H1 (cell line): ENCODE measurements around the gene KRTAP9-1. TPM values are rescaled to one million over a fixed set of nuclear protein-coding genes. Genes with fewer than 3 reads are reported as not detected.

ENCODE experiments used
- CTCF ChIA-PET: fragments of 300-600 bp; sonication (Branson Sonifier 250); formaldehyde crosslinking; loops from one replicate; lab custom pipeline; 2021; ENCODE audit not compliant: partially characterized antibody; lab: Charles Lee
- POLR2A ChIA-PET: fragments of 300-600 bp; sonication (Branson Sonifier 250); formaldehyde crosslinking; loops from one replicate; lab custom pipeline; 2021; ENCODE audit warnings: inconsistent platforms; ENCODE audit not compliant: partially characterized antibody; lab: Charles Lee
- DNase-seq, 2 experiments: peaks; one replicate each; pipeline versions ENCODE4 v3.0.0 to v3.0.0-alpha.2; 2010 to 2022; ENCODE audit warnings: low spot score in 2 of 2, low read depth in 1 of 2, mixed read lengths in 1 of 2
- FAIRE-seq: peaks from 2 replicates; lab custom pipeline; 2011; peaks lifted over from hg19 to GRCh38; lab: Jason Lieb, UNC
- H2AFZ ChIP-seq: 2 replicates; pipeline ENCODE4 v1.8.1; 2012; ENCODE audit warnings: low read length, inconsistent platforms
- H2AK5ac ChIP-seq: 2 replicates; pipeline ENCODE4 v1.6.1; 2013; ENCODE audit warnings: low read depth, low read length
- H2BK120ac ChIP-seq: replicated peaks from 2 replicates; pipeline ENCODE3; 2013; ENCODE audit warnings: low read depth, low read length, inconsistent platforms
- H2BK12ac ChIP-seq: 2 replicates; pipeline ENCODE4 v1.6.1; 2013; ENCODE audit warnings: low read depth, low read length
- H2BK15ac ChIP-seq: 2 replicates; pipeline ENCODE4 v1.6.1; 2013; ENCODE audit warnings: low read length
- H2BK20ac ChIP-seq: 2 replicates; pipeline ENCODE4 v1.6.1; 2013; ENCODE audit warnings: low read length
- H2BK5ac ChIP-seq: 2 replicates; pipeline ENCODE4 v1.6.1; 2013; ENCODE audit warnings: low read depth, low read length
- H3K14ac ChIP-seq: 2 replicates; pipeline ENCODE4 v1.6.1; 2013; ENCODE audit warnings: inconsistent platforms; ENCODE audit not compliant: insufficient read length
- H3K18ac ChIP-seq: 2 replicates; pipeline ENCODE4 v1.6.1; 2013; ENCODE audit warnings: low read length; ENCODE audit errors: extremely low read depth
- H3K23ac ChIP-seq: 2 replicates; pipeline ENCODE4 v1.6.1; 2013; ENCODE audit warnings: inconsistent platforms; ENCODE audit not compliant: insufficient read length
- H3K23me2 ChIP-seq: 2 replicates; pipeline ENCODE4 v1.6.1; 2013; ENCODE audit warnings: low read depth, low read length
- H3K27ac ChIP-seq: 2 replicates; pipeline ENCODE4 v1.6.1; 2011; ENCODE audit warnings: low read depth, low read length, inconsistent platforms
- H3K27me3 ChIP-seq, 4 experiments: replicated peaks in 1 of 4; 1 replicate in 1 of 4; 2 replicates in 3 of 4; pipeline versions ENCODE4 v1.6.1 to v1.8.1; 2011 to 2013; ENCODE audit warnings: low read length in 3 of 4, mild to moderate bottlenecking in 3 of 4, inconsistent platforms in 2 of 4, mixed read lengths in 2 of 4, moderate library complexity in 1 of 4; ENCODE audit not compliant: control insufficient read depth in 3 of 4, insufficient read depth in 3 of 4; ENCODE audit errors: extremely low read depth in 1 of 4
- H3K36me3 ChIP-seq, 4 experiments: 2 replicates each; pipeline versions ENCODE4 v1.6.1 to v1.8.1; 2011 to 2013; ENCODE audit warnings: mild to moderate bottlenecking in 4 of 4, low read length in 3 of 4, moderate library complexity in 2 of 4, control low read depth in 1 of 4, inconsistent platforms in 1 of 4; ENCODE audit not compliant: insufficient read depth in 4 of 4, control insufficient read depth in 2 of 4
- H3K4ac ChIP-seq: replicated peaks from 2 replicates; pipeline ENCODE3; 2013; ENCODE audit warnings: low read length, low read depth, mixed read lengths, inconsistent platforms; ENCODE audit not compliant: insufficient read length
- H3K4me1 ChIP-seq, 4 experiments: replicated peaks in 1 of 4; 1 replicate in 1 of 4; 2 replicates in 3 of 4; pipeline versions ENCODE4 v1.6.1 to v1.8.1; 2011 to 2013; ENCODE audit warnings: low read length in 3 of 4, inconsistent platforms in 2 of 4, mixed read lengths in 1 of 4; ENCODE audit not compliant: insufficient read depth in 4 of 4, control insufficient read depth in 3 of 4
- H3K4me2 ChIP-seq, 2 experiments: 2 replicates each; pipeline versions ENCODE4 v1.6.1 to v1.8.1; 2011 to 2013; ENCODE audit warnings: low read depth in 2 of 2, low read length in 2 of 2, control low read depth in 1 of 2, inconsistent platforms in 1 of 2, mild to moderate bottlenecking in 1 of 2; ENCODE audit not compliant: insufficient read depth in 1 of 2
- H3K4me3 ChIP-seq, 4 experiments: fragments of 200-600, 300-600 bp in 1 of 4; sonication (generic), shearing (Covaris generic), sonication (Bioruptor Twin) in 1 of 4; 2 replicates each; pipeline versions ENCODE4 v1.5.1 to v1.8.1; 2011 to 2016; ENCODE audit warnings: low read length in 4 of 4, low read depth in 3 of 4, control low read depth in 2 of 4, inconsistent platforms in 2 of 4, mild to moderate bottlenecking in 2 of 4, mixed read lengths in 1 of 4, moderate library complexity in 1 of 4; ENCODE audit not compliant: insufficient read depth in 2 of 4; ENCODE audit errors: extremely low read depth in 1 of 4
- H3K56ac ChIP-seq: replicated peaks from 2 replicates; pipeline ENCODE3; 2013; ENCODE audit warnings: low read depth, mild to moderate bottlenecking, mixed read lengths, low read length, inconsistent platforms; ENCODE audit not compliant: insufficient read length
- H3K79me1 ChIP-seq: 2 replicates; pipeline ENCODE4 v1.6.1; 2013; ENCODE audit warnings: low read depth, low read length, control low read depth
- H3K79me2 ChIP-seq, 2 experiments: 2 replicates each; pipeline versions ENCODE4 v1.6.1 to v1.8.1; 2012 to 2013; ENCODE audit warnings: low read length in 2 of 2, mild to moderate bottlenecking in 2 of 2, inconsistent platforms in 1 of 2; ENCODE audit not compliant: insufficient read depth in 2 of 2, control insufficient read depth in 1 of 2
- H3K9ac ChIP-seq, 4 experiments: replicated peaks in 1 of 4; 1 replicate in 1 of 4; 2 replicates in 3 of 4; pipeline versions ENCODE4 v1.6.1 to v1.8.1; 2011 to 2013; ENCODE audit warnings: low read depth in 3 of 4, low read length in 3 of 4, control low read depth in 2 of 4, mild to moderate bottlenecking in 2 of 4, moderate library complexity in 2 of 4, inconsistent platforms in 1 of 4; ENCODE audit errors: extremely low read depth in 1 of 4
- H3K9me3 ChIP-seq, 2 experiments: 2 replicates each; pipeline versions ENCODE4 v1.6.1 to v1.8.1; 2012 to 2013; ENCODE audit warnings: mild to moderate bottlenecking in 2 of 2, moderate library complexity in 2 of 2, control low read depth in 1 of 2, inconsistent platforms in 1 of 2, low read depth in 1 of 2, low read length in 1 of 2, mixed read lengths in 1 of 2; ENCODE audit not compliant: insufficient read depth in 2 of 2
- H4K20me1 ChIP-seq, 2 experiments: replicated peaks in 1 of 2; 2 replicates each; pipeline versions ENCODE3 to v1.8.1; 2011 to 2013; ENCODE audit warnings: inconsistent platforms in 2 of 2, low read length in 2 of 2, mild to moderate bottlenecking in 1 of 2; ENCODE audit not compliant: insufficient read depth in 2 of 2, control insufficient read depth in 1 of 2
- H4K5ac ChIP-seq: 2 replicates; pipeline ENCODE4 v1.6.1; 2013; ENCODE audit warnings: low read length, low read depth, mixed read lengths, inconsistent platforms; ENCODE audit not compliant: insufficient read length
- H4K8ac ChIP-seq: 2 replicates; pipeline ENCODE4 v1.8.0; 2013; ENCODE audit warnings: mild to moderate bottlenecking, moderate library complexity, low read length, inconsistent platforms; ENCODE audit not compliant: insufficient read depth; ENCODE audit errors: extremely low read depth
- H4K91ac ChIP-seq: replicated peaks from 2 replicates; pipeline ENCODE3; 2013; ENCODE audit warnings: low read length, mixed read lengths, inconsistent platforms; ENCODE audit not compliant: insufficient read length
- CHD2 ChIP-seq: IDR thresholded peaks from 2 replicates; pipeline ENCODE4 v1.6.1; 2012; ENCODE audit warnings: low read length, improper control_type of control experiment
- CTBP2 ChIP-seq: IDR thresholded peaks from 2 replicates; pipeline ENCODE4 v1.7.0; 2011; ENCODE audit warnings: borderline replicate concordance, mild to moderate bottlenecking, moderate library complexity, mixed read lengths, low read length; ENCODE audit not compliant: insufficient read depth, insufficient read length
- JUND ChIP-seq: IDR thresholded peaks from 2 replicates; pipeline ENCODE4 v1.6.1; 2011; ENCODE audit warnings: mild to moderate bottlenecking, improper control_type of control experiment, low read length
- PHF8 ChIP-seq: fragments of 200-600 bp; sonication (generic); conservative IDR thresholded peaks from 2 replicates; pipeline ENCODE4 v1.7.1; 2012; ENCODE audit warnings: low read depth, mild to moderate bottlenecking, inconsistent platforms, low read length, moderate library complexity
- POLR2A ChIP-seq, 2 experiments: IDR thresholded peaks; 1 replicate in 1 of 2; 2 replicates in 1 of 2; pipeline ENCODE4 v1.6.1; 2011; ENCODE audit warnings: low read depth in 2 of 2, low read length in 2 of 2, mild to moderate bottlenecking in 2 of 2; ENCODE audit errors: control extremely low read depth in 1 of 2
- RAD21 ChIP-seq, 2 experiments: IDR thresholded peaks in 1 of 2; conservative IDR thresholded peaks in 1 of 2; 2 replicates each; pipeline ENCODE4 v1.6.1; 2011; ENCODE audit warnings: low read depth in 2 of 2, low read length in 2 of 2, improper control_type of control experiment in 1 of 2, inconsistent platforms in 1 of 2, mild to moderate bottlenecking in 1 of 2, moderate library complexity in 1 of 2
- RNF2 ChIP-seq: fragments of 200-900, 300-1000 bp; sonication (generic); IDR thresholded peaks from 2 replicates; pipeline ENCODE4 v1.7.1; 2016; ENCODE audit warnings: borderline replicate concordance, low read depth, mild to moderate bottlenecking, antibody characterized with exemption, low read length; ENCODE audit not compliant: poor library complexity, severe bottlenecking; ENCODE audit errors: missing control alignments
- SP1 ChIP-seq: IDR thresholded peaks from 2 replicates; pipeline ENCODE4 v1.6.1; 2011; ENCODE audit warnings: low read depth, low read length
- SP2 ChIP-seq: IDR thresholded peaks from 2 replicates; pipeline ENCODE4 v1.6.1; 2012; ENCODE audit warnings: mild to moderate bottlenecking, low read length, inconsistent platforms
- TAF1 ChIP-seq: IDR thresholded peaks from 2 replicates; pipeline ENCODE4 v1.6.1; 2011; ENCODE audit warnings: mild to moderate bottlenecking, low read depth, low read length
- TAF7 ChIP-seq: optimal IDR thresholded peaks from 2 replicates; pipeline ENCODE3; 2011; ENCODE audit warnings: low read depth, mild to moderate bottlenecking, inconsistent platforms, low read length, moderate library complexity, borderline replicate concordance
- YY1 ChIP-seq: IDR thresholded peaks from 2 replicates; pipeline ENCODE4 v1.6.1; 2011; ENCODE audit warnings: low read depth, mild to moderate bottlenecking, low read length
- WGBS, 2 experiments: shearing (Covaris generic) in 1 of 2; methylation state at CpG; one replicate each; pipeline versions ENCODE4 v1.1.6 to v1.1.7; 2013 to 2015; ENCODE audit warnings: low lambda C conversion rate in 2 of 2, mixed read lengths in 2 of 2, inconsistent platforms in 1 of 2, low coverage in 1 of 2, missing lambda C conversion rate in 1 of 2; ENCODE audit not compliant: insufficient replicate concordance in 2 of 2, insufficient coverage in 1 of 2, insufficient read length in 1 of 2; ENCODE audit errors: extremely low coverage in 1 of 2, missing lambda C conversion rate in 1 of 2; 5-methylcytosine and 5-hydroxymethylcytosine counted together
- polyA plus RNA-seq, 7 experiments: library from polyadenylated mRNA; depleted of rRNA in 3 of 7; stranded (reverse) in 5 of 7; unstranded in 2 of 7; fragments of >200 nt in 5 of 7; fragments of 200-250 nt in 2 of 7; gene quantifications; 1 replicate in 5 of 7; 2 replicates in 1 of 7; 4 replicates in 1 of 7; pipeline versions ENCODE4 v1.2.1 to v1.2.3, GENCODE V29; 2011 to 2013; ENCODE audit warnings: missing spikeins in 2 of 7, mixed read lengths in 2 of 7
- total RNA-seq: library from RNA; stranded (reverse); fragmentation: NEBNext Ultra II Directional; extraction: Animal tissue kit (Norgen Biotek cat#: 25700); gene quantifications from 2 replicates; pipeline ENCODE4 v1.2.1, GENCODE V29; 2021
- TF ChIP-seq, protein P1 (sequence below): IDR thresholded peaks from 2 replicates; pipeline ENCODE4 v1.6.1; 2012; ENCODE audit warnings: inconsistent platforms

The KRTAP9-1 gene
- total and polyA plus RNA-seq, 2 of the 8 experiments (the other 6 are each of a cell fraction or from before 2014, with no cell fraction given), result not detected

DNA sequence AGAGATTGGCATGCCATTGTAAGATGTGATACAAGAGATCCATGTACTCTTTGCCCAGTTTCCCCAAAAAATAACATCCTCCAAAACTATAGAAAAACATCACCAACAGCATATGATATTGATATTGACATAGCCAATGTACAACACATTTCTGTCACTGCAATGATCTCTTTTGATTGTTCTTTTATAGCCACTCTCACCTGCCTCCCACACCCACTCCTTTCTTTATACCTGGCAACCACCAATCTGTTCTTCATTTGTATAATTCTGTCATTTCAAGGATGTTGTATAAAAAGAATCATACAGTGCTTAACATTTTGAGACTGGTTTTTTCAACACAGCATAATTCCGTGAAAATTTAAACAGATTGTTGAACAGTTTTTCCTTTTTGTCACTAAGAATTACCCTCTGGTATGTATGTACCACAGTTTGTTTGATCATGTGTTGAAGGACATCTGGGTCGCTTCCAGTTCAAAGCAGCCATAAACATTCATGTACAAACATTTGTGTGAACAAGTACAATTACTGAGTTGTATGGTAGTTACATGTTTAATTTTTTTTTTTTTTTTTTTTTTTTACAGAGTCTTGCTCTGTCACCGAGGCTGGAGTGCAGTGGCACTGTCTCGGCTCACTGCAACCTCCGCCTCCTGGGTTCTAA lies 9.9 kb downstream of the KRTAP9-1 start:
- POLR2A ChIA-PET, result no interaction called here
- H3K4me1 ChIP-seq, result no peaks in the 10 kb centered on the region
- no peak overlapping the region for H2BK15ac ChIP-seq
- H3K79me2 ChIP-seq, result no peaks in the 10 kb centered on the region
- no peak overlapping the region for H3K14ac ChIP-seq
- H2BK5ac ChIP-seq, result no peak overlapping the region
- H3K18ac ChIP-seq, result no peak overlapping the region
- WGBS, 2 experiments, result 88% methylated on average over 2 of the region's 5 CpGs; no CpG with 5 or more reads in 1 of the 2 experiments
- no peaks in the 10 kb centered on the region for H3K27me3 ChIP-seq
- no peaks in the 10 kb centered on the region for H4K20me1 ChIP-seq
- FAIRE-seq (no peak), DNase-seq (no peak)
- no peak overlapping the region for H3K9ac ChIP-seq
- CTCF ChIA-PET, result no interaction called here
- H2BK20ac ChIP-seq, result no peak overlapping the region
- H3K23me2 ChIP-seq, result no peaks in the 10 kb centered on the region
- H2AFZ ChIP-seq, result no peak overlapping the region
- H3K27ac ChIP-seq, result no peak overlapping the region
- H3K9me3 ChIP-seq, result 0 out of 4 replicates have a peak, but pooled peaks cover 0 to 3% of the 10 kb centered on the region in 2 experiments
- H3K79me1 ChIP-seq, result no peaks in the 10 kb centered on the region
- no peak overlapping the region for H3K4me3 ChIP-seq
- no peak overlapping the region for H3K23ac ChIP-seq
- no peak overlapping the region for H4K91ac ChIP-seq
- no peak overlapping the region for H2BK12ac ChIP-seq
- no peak overlapping the region for H3K4me2 ChIP-seq
- H3K4ac ChIP-seq, result no peak overlapping the region
- H4K8ac ChIP-seq, result no peak overlapping the region
- no peaks in the 10 kb centered on the region for H3K36me3 ChIP-seq
- no peak overlapping the region for H2AK5ac ChIP-seq
- H2BK120ac ChIP-seq, result no peak overlapping the region
- no peak overlapping the region for H3K56ac ChIP-seq
- H4K5ac ChIP-seq, result no peak overlapping the region
- TF ChIP-seq, protein P1, sequence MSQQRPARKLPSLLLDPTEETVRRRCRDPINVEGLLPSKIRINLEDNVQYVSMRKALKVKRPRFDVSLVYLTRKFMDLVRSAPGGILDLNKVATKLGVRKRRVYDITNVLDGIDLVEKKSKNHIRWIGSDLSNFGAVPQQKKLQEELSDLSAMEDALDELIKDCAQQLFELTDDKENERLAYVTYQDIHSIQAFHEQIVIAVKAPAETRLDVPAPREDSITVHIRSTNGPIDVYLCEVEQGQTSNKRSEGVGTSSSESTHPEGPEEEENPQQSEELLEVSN, result no peak
- TF ChIP-seq YY1 (no peak), RNF2 (no peak), PHF8 (no peak), RAD21 (IDR thresholded peaks at IDR 0.05 in 1 of 2, conservative IDR thresholded peaks at IDR 0.05 in 1 of 2; ENCODE audit: low read depth in 2 of 2, low read length in 2 of 2) (no peak), POLR2A (IDR thresholded peaks at IDR 0.05; ENCODE audit: control extremely low read depth in 1 of 2, low read depth in 2 of 2, low read length in 2 of 2) (no peak), TAF7 (no peak), CHD2 (no peak), TAF1 (no peak), SP2 (no peak), SP1 (no peak), JUND (no peak), CTBP2 (no peak)
